Neutrophil (primary cell): ENCODE results near the gene FGD3.

Experiments used
- H3K27ac ChIP-seq: fragments of 200-600 bp; sonication (generic); 2 replicates; pipeline ENCODE4 v1.5.1; 2016; ENCODE audit warnings: mild to moderate bottlenecking, moderate library complexity
- H3K27me3 ChIP-seq: fragments of 200-600 bp; sonication (generic); 2 replicates; pipeline ENCODE4 v1.6.0; 2016; ENCODE audit warnings: mild to moderate bottlenecking
- H3K36me3 ChIP-seq: fragments of 200-600 bp; sonication (generic); 2 replicates; pipeline ENCODE4 v1.5.1; 2017
- H3K4me1 ChIP-seq, 2 experiments: fragments of 200-600 bp in 1 of 2; sonication (generic) in 1 of 2; 1 replicate in 1 of 2; 2 replicates in 1 of 2; pipeline versions ENCODE4 v1.5.1 to v1.6.1; 2013 to 2016; ENCODE audit warnings: low read depth in 1 of 2, low read length in 1 of 2, mild to moderate bottlenecking in 1 of 2, moderate library complexity in 1 of 2; ENCODE audit not compliant: control insufficient read depth in 1 of 2, insufficient read depth in 1 of 2
- H3K4me3 ChIP-seq, 2 experiments: fragments of 200-600 bp in 1 of 2; sonication (generic) in 1 of 2; 1 replicate in 1 of 2; 2 replicates in 1 of 2; pipeline ENCODE4 v1.5.1; 2013 to 2016; ENCODE audit warnings: low read depth in 1 of 2, low read length in 1 of 2, mild to moderate bottlenecking in 1 of 2, moderate library complexity in 1 of 2
- H3K9me3 ChIP-seq: fragments of 200-600 bp; sonication (generic); 2 replicates; pipeline ENCODE4 v1.5.1; 2016
- CTCF ChIP-seq: fragments of 200-600 bp; sonication (generic); IDR thresholded peaks from 2 replicates; pipeline ENCODE4 v1.5.1; 2016; ENCODE audit warnings: antibody characterized with exemption

FGD3 gene

GRCh38 chr9:93008457-93008856, 61.1 kb downstream of the FGD3 start:
- peaks cover 9% of the 10 kb centered on the region for H3K9me3 ChIP-seq
- H3K27ac ChIP-seq, result no peak overlapping the region
- no peaks in the 10 kb centered on the region for H3K27me3 ChIP-seq
- H3K4me1 ChIP-seq, result no peaks in the 10 kb centered on the region
- TF ChIP-seq CTCF, result no peak
- H3K36me3 ChIP-seq, result peaks cover 99% of the 10 kb centered on the region
- no peak overlapping the region for H3K4me3 ChIP-seq

- Histone ChIP-seq H3K4me1 (no peaks in the 10 kb centered on the region), H3K27me3 (no peaks in the 10 kb centered on the region), H3K4me3 (no peak overlapping the region), H3K27ac (no peak overlapping the region), H3K36me3 (peaks cover 99% of the 10 kb centered on the region), H3K9me3 (peaks cover 9% of the 10 kb centered on the region)
- no peak for TF ChIP-seq CTCF
These were observed 62.2 kb downstream of the FGD3 start for GRCh38 chr9:93009337-93010015.

GRCh38 chr9:93010056-93010455, 62.7 kb downstream of the FGD3 start:
- Histone ChIP-seq H3K36me3 (peaks cover 99% of the 10 kb centered on the region), H3K27me3 (no peaks in the 10 kb centered on the region), H3K4me3 (no peak overlapping the region), H3K4me1 (no peaks in the 10 kb centered on the region), H3K27ac (no peak overlapping the region), H3K9me3 (peaks cover 9% of the 10 kb centered on the region)
- no peak for TF ChIP-seq CTCF

GRCh38 chr9:93010704-93011103, 63.4 kb downstream of the FGD3 start:
- H3K4me3 ChIP-seq, result no peak overlapping the region
- peaks cover 99% of the 10 kb centered on the region for H3K36me3 ChIP-seq
- H3K9me3 ChIP-seq, result peaks cover 9% of the 10 kb centered on the region
- no peak for TF ChIP-seq CTCF
- H3K27me3 ChIP-seq, result no peaks in the 10 kb centered on the region
- H3K4me1 ChIP-seq, result no peaks in the 10 kb centered on the region
- H3K27ac ChIP-seq, result no peak overlapping the region

GRCh38 chr9:93011114-93011513, 63.8 kb downstream of the FGD3 start:
- TF ChIP-seq CTCF, result no peak
- Histone ChIP-seq H3K9me3 (peaks cover 9% of the 10 kb centered on the region), H3K36me3 (peaks cover 99% of the 10 kb centered on the region), H3K4me1 (no peaks in the 10 kb centered on the region), H3K4me3 (no peak overlapping the region), H3K27ac (no peak overlapping the region), H3K27me3 (no peaks in the 10 kb centered on the region)
